CD4-positive, alpha-beta T cell treated with Interleukin-6 for 4 hours (primary cell): ENCODE data around the gene FRMD8.
A peak's percentile ranks its signal among the peaks of the same experiment; 100 is the strongest.
"Not testable (repeated sequence)": the region's sequence is repeated elsewhere in the genome, so short reads cannot be mapped to it uniquely, and the experiment has no call there.

ENCODE experiments used
- DNase-seq: peaks from one replicate; pipeline ENCODE4 v3.0.0-alpha.2; 2020; ENCODE audit warnings: mixed read lengths

FRMD8 gene

GRCh38 chr11:65438257-65439151, 52.1 kb downstream of the FRMD8 start:
- DNase-seq: no peak

- no peak for DNase-seq
Observed at GRCh38 chr11:65439331-65440181, 53.1 kb downstream of the FRMD8 start.

DNA sequence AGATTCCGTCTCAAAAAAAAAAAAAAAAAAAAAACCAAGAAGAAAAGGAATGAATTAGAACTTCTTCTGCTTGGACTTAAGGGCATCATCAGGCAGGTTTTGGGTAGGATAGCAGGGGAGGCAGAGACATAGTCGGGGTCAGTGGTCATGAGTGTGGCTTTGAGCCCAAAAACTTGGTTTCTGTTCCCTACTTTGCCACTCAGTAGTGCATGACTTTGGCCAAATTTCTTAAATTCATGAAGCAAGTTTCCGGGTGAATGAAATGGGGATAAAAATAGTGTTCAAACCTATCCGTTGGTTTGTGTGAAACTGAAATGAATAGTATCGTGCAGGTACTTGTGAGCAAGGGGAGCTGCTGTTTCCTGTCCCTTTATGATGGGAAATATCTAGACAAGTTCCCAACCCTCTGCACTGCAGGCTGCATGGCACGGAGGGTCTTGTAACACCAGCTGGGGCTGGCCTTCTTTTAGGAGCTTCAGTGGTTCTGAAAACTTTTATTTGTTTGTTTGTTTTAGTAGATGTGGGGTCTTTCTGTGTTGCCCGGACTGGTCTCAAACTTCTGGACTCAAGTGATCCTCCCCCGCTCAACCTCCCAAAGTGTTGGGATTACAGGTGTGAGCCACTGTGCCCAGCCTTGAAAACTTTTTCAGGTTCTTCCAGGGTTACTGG, 54.5 kb downstream of the FRMD8 start:
- peak; percentile 19 for DNase-seq

DNA sequence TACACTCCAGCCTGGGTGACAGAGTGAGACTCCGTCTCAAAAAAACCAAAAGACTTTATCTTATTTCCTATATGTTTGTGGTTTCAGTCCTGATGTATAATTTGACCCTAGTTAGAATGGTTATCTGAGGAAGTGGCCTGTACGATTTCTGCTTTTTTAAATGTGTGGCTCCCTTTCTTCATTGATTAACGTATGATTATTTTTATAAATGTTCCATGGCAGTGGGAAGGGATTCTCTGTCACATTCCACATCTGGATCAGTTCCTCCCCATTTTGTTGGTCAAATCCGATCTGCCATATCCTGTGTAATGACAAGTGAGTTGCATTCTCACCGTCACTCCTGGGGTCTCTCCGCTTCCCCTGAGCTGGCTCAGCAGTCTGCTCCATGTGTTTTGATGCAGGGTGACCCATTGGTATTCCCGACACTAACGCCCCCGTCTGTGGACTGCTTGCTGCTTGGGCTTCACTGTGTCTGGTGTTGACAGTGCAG, 56.5 kb downstream of the FRMD8 start:
- peak; percentile 15 for DNase-seq

DNA sequence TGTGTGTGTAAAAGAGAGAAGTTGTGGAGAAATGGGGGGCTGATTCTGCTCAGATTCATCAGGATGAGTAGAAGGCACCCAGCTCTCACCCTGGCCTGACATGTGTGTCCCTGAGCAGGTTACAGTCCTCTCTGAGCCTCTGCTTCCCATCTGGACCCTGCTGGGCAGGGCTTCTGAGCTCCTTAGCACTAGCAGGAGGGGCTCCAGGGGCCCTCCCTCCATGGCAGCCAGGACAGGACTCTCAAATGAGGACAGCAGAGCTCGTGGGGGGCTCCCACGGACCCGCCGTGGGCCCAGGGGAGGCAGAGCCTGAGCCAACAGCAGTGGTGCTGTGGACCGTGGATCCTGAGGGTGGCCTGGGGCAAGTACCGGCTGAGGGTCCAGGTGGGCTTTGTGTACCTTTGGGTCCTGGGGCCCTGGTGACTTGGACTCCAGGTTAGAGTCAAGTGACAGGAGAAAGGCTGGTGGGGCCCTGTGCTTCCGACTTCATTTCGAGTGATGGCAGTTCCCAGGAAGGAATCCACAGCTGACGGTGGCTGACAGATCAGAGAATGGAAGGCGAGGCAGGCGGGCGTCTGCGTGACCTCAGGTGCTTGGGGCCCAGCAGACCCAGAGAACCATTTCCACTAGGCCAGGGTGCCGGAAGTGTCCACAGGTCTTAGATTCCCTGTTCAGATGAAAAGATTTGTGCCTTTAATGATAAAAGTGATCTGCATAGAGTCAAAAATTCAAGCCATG, 58.0 kb downstream of the FRMD8 start:
- DNase-seq: peak; percentile 15

- peak; percentile 27 for DNase-seq
Observed at GRCh38 chr11:65445101-65445603, 58.7 kb downstream of the FRMD8 start.

DNA sequence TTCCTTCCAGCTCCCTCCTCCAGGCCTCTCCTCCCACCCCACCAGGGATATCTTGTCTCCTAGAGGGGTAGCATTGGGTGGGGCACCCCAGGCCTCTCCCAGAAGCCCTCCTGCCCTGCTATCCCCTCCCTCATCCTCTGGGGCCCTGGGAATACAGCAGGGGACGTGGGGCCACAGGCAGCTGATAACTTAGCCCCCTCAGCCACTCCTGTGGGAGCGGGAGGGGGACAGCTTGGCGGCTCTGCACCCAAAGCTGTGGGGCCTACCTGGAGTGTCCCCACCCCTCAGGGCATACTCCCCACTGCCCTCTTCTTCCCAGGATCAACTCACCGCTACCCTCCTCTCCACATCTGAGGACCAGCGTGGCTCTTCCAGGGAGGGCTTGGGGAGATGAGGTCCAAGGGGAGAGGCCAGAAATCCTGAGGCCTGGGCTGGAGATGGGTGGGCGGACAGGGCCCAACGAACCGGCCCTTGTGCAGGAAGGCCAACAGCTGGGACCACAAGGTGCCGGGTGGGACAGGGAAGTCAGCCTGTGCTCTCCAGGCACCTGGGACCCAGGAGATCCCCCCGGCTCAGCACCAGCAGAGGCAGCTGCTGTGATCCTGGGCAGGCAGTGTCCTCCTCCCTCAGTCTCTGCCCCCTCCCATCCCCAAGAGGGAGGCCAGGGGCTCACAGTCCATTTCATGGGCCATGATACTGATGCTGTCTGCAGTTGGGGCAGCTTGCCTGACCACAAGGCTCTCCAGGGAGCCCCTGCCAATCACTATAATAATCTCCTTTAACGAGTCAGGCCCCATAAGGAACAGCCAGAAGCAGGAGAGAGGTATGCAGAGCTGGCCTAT, 59.4 kb downstream of the FRMD8 start:
- DNase-seq: peak; percentile 23

- peak; percentile 14 for DNase-seq
Observed at GRCh38 chr11:65446446-65447277, 60.2 kb downstream of the FRMD8 start.

- no peak for DNase-seq
Observed at GRCh38 chr11:65448074-65448417, 61.6 kb downstream of the FRMD8 start.

DNA sequence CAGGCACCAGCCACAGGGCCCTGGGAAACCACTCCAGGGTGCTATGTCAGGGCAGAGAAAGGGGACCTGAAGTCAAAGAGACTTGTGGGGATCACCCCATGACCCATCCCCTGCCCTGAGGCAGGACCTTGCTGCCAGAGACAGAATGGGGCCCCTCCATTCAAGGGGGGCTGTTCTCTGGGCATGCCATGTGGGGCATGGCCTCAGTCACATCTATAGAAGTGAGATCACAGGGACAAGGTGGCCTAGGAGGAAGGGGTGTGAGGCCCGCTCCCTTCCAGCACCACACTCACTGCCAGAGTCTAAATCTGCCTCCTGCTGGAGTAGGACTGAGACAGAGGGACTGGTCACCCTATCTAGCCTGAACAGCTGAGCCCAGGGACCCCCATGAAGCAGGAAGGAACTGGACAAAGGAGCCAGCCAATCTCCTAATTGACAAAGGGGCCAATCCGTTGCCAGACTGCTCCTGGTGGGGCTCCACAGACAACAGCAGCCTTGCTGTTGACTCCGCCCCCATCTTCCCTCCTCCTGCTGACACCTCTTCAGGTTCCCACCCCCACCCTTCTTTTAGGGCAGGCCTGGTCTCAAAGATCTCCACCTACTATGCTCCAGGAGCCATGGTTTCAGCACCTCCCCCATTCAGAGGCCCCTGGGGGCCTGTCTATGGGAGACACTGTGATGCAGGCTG, 62.1 kb downstream of the FRMD8 start:
- DNase-seq: no peak

GRCh38 chr11:65451301-65451700, 64.9 kb downstream of the FRMD8 start:
- not testable (repeated sequence) for DNase-seq

DNA sequence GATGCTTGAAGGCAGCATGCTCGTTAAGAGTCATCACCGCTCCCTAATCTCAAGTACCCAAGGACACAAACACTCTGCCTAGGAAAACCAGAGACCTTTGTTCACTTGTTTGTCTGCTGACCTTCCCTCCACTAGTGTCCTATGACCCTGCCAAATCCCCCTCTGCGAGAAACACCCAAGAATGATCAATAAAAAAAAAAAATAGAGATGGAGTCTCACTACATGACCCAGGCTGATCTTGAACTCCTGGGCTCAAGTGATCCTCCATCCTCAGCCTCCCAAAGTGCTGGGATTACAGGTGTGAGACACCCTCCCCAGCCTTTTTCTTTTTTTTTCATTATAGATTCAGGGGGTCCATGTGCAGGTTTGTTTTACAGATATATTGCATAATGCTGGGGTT, 65.8 kb downstream of the FRMD8 start:
- DNase-seq: not testable (repeated sequence)

DNA sequence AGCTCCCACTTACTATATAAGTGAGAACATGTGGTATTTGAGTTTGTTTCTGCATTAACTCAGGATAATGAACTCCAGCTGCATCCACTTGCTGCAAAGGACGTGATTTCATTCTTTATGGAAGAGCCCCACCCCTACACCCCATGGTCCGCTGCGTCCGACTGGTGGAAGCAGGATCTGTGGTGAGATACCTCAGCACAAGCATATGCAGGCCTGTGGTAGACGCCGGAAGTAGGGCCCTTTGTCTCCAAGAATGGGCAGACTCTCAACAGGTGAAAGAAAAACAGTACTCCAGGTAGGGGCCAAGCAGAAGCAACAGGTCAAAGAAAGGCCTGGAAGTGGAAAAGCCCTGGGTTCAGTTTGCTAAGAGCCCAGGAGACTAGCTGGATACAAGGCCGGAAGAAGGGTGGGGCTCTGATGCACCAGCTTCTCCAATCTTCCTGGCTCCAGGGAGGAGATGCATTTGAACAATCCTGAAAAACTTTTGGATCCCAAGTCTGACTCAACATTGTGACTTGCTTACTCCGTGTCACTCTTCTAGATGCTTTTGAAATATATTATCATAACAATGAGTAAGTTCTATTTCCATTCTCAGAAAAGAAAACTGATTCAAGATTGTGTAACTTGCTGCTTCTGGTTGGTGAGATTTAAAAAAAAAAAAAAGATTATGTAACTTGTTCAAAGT, 66.5 kb downstream of the FRMD8 start:
- DNase-seq: no peak

DNA sequence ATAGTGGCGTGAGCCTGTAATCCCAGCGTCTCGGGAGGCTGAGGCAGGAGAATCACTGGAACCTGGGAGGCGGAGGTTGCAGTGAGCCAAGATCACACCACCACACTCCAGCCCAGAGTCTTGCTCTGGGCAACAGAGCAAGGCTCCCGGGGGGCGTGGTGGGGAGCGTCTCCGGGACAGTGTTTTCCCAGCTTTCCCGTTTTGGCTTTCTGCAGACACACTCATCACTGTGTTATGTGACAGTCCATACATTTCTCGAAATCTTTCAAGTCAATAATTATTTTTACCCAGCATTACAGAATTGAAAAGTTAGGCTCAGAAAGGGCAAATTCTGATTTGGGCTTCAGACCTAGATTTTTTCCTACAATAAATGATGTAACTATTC, 67.9 kb downstream of the FRMD8 start:
- no peak for DNase-seq

DNA sequence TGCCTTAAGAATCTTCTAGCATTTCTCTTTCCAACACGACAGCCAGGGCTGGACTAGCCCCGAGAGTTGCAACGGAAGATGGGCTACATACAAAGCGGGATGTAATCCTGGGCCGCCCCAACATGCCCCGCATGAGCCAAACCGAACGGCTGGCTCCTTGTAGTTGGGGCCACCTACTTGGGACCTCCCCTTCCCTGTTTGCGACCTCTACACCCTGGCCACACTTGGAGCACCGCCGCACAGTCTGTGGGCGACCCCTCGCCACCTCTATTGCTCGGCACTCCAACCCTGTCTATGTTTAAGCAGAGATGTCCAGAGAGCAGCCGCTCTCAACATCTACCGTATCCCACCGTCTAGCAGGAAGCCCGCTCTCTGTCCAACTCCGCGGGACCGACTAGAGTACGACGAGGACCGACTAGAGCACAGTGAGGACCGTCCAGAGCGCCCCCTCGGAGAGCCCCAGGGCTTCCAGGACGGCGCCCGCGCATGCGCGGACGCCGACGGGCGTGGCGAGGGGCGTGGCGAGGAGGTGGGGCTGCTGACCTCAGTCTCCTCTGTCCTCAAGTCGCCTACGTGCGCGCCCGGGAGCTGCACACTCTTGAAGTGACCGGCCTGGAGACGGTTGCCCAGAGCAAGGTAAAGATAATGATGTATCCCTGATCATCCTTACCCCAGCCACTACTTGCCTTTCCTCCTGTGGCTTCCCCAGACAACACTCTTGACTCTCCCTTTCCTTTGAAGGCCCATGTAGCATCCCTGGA, 68.4 kb downstream of the FRMD8 start:
- peak; percentile 83 for DNase-seq

DNA sequence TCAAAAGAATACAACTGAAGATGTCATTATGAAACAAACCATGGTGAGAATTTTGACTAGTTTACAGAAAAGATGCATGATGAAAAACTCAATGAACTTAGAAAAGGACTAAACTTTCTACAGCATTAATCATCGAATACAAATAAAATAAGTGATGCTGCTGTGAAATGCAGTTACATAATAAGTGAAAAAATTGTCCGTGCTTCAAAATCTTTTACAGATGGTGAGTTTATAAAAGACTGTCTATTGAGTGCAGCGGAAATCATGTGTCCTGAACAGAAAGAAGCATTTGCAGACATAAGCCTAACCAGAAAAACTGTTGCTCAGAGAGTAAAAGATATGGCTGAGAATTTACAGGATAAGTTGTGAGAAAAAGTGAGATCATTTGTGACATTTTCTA, 70.0 kb downstream of the FRMD8 start:
- DNase-seq: no peak

GRCh38 chr11:65459552-65459951, 73.1 kb downstream of the FRMD8 start:
- DNase-seq: no peak
